ENCODE measurements around the gene FBXW8.

DNA sequence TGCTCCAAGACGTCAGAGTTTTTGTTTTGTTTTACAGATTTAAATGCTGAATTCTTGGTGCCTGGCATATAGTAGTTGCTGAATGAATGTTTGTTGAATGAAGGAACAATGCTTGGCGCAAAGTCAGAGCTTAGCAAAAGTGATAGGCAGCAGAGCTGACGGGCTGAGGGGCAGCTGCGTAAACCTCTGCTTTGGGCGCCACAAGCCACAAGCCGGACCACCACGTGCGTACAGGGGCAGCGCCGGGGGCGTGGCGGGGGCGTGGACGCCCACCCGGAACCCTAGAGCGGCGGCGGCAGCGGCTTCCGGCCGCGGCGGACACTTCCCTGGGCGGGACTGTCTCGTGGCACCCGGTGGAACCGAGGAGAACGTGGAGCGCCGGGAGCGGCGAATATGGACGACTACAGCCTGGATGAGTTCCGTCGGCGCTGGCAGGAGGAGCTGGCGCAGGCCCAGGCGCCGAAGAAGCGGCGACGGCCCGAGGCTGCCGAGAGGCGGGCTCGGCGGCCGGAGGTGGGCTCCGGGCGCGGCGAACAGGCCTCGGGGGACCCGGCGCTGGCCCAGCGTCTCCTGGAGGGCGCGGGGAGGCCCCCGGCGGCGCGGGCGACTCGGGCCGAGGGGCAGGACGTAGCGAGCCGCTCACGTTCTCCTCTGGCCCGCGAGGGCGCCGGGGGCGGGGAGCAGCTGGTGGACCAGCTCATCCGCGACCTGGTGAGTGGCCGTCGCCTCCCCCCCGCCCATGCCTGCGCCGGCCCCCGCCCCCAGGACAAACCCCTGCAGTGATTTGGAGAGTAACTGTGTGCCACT lies at the start of gene FBXW8:
- TF ChIP-seq, protein P1, sequence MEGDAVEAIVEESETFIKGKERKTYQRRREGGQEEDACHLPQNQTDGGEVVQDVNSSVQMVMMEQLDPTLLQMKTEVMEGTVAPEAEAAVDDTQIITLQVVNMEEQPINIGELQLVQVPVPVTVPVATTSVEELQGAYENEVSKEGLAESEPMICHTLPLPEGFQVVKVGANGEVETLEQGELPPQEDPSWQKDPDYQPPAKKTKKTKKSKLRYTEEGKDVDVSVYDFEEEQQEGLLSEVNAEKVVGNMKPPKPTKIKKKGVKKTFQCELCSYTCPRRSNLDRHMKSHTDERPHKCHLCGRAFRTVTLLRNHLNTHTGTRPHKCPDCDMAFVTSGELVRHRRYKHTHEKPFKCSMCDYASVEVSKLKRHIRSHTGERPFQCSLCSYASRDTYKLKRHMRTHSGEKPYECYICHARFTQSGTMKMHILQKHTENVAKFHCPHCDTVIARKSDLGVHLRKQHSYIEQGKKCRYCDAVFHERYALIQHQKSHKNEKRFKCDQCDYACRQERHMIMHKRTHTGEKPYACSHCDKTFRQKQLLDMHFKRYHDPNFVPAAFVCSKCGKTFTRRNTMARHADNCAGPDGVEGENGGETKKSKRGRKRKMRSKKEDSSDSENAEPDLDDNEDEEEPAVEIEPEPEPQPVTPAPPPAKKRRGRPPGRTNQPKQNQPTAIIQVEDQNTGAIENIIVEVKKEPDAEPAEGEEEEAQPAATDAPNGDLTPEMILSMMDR (IDR thresholded peaks at IDR 0.05): no peak
- TF ChIP-seq POLR2A (IDR thresholded peaks at IDR 0.05): peak; percentile 39
